Fibroblast of skin of back (primary cell): Measurements from ENCODE around the gene MYADM. TPM values are rescaled to one million over a fixed set of nuclear protein-coding genes. Genes with fewer than 3 reads are reported as not detected.
"Not testable (repeated sequence)": the region's sequence is repeated elsewhere in the genome, so short reads cannot be mapped to it uniquely, and the experiment has no call there.

Experiments
- DNase-seq: peaks from one replicate; pipeline ENCODE4 v3.0.0-alpha.2; 2013
- polyA plus RNA-seq, 2 experiments: library from polyadenylated mRNA; unstranded; fragments of 120-200 nt; gene quantifications; one replicate each; pipeline ENCODE4 v1.2.1, GENCODE V29; 2013; ENCODE audit not compliant: insufficient read length in 2 of 2

The MYADM gene
- 321 TPM for polyA plus RNA-seq (2013, experiment 1 of 2; ENCODE audit: insufficient read length)
- polyA plus RNA-seq (2013, experiment 2 of 2; ENCODE audit: insufficient read length), result 312 TPM

GRCh38 chr19:53867225-53868090 is at the start of gene MYADM:
TSS of gene MYADM (plus strand) at chr19:53867883. CDS start at chr19:53873530, 5,647 bp downstream.
- peak; percentile 99 for DNase-seq

- DNase-seq, result no peak
Measured at GRCh38 chr19:53818756-53819155, 48.9 kb upstream of the MYADM start.

- no peak for DNase-seq
Measured at GRCh38 chr19:53819861-53820260, 47.8 kb upstream of the MYADM start.

- no peak for DNase-seq
Measured at GRCh38 chr19:53823380-53824120, 44.1 kb upstream of the MYADM start.

GRCh38 chr19:53824134-53824611 is 43.5 kb upstream of the MYADM start, which contains the start of gene NLRP12:
TSS of gene NLRP12 (minus strand) at chr19:53824314. CDS start at chr19:53824174, 140 bp downstream.
- no peak for DNase-seq

- no peak for DNase-seq
Measured at GRCh38 chr19:53826876-53827275, 40.8 kb upstream of the MYADM start.

- DNase-seq, result no peak
Measured at GRCh38 chr19:53828531-53828930, 39.2 kb upstream of the MYADM start.

GRCh38 chr19:53832861-53833260 is 34.8 kb upstream of the MYADM start:
- DNase-seq, result not testable (repeated sequence)

GRCh38 chr19:53838446-53838845 is 29.2 kb upstream of the MYADM start:
- DNase-seq, result not testable (repeated sequence)

- DNase-seq, result not testable (repeated sequence)
Measured at GRCh38 chr19:53840241-53840640, 27.4 kb upstream of the MYADM start.

GRCh38 chr19:53840914-53841313 is 26.8 kb upstream of the MYADM start:
- DNase-seq, result peak; percentile 83

GRCh38 chr19:53844849-53845246 is 22.8 kb upstream of the MYADM start:
- no peak for DNase-seq

- DNase-seq, result no peak
Measured at GRCh38 chr19:53847555-53847954, 20.1 kb upstream of the MYADM start.

GRCh38 chr19:53849237-53849676 is 18.4 kb upstream of the MYADM start:
- DNase-seq, result peak; percentile 71

- no peak for DNase-seq
Measured at GRCh38 chr19:53853707-53854106, 14.0 kb upstream of the MYADM start.

- DNase-seq, result no peak
Measured at GRCh38 chr19:53864308-53864836, 3.3 kb upstream of the MYADM start.

GRCh38 chr19:53865523-53865917 is 2.2 kb upstream of the MYADM start:
- DNase-seq, result peak; percentile 41

GRCh38 chr19:53865918-53866864 is 1.5 kb upstream of the MYADM start:
- DNase-seq, result peak; percentile 76

GRCh38 chr19:53866865-53867224 is 838 bp upstream of the MYADM start:
- DNase-seq, result peak; percentile 39

GRCh38 chr19:53868091-53868891 is 608 bp downstream of the MYADM start:
- peak; percentile 79 for DNase-seq
